Body of pancreas (tissue), 4 donors: ENCODE data around the gene LRRC61. TPM values are rescaled to one million over a fixed set of nuclear protein-coding genes. Genes with fewer than 3 reads are reported as not detected.

Experiments used
- ATAC-seq: fragments of 150-250 bp; one replicate; pipeline ENCODE4 v1.9.1; 2016
- DNase-seq, 4 donors: peaks; one replicate each; pipeline ENCODE4 v3.0.0-alpha.2; 2019
- H3K27ac ChIP-seq, 4 donors: fragments of 200-600 bp; sonication (generic); 1 replicate in 3 of 4; 2 replicates in 1 of 4; pipeline versions ENCODE4 v1.5.1 to v1.6.1; 2016 to 2019; ENCODE audit warnings: mild to moderate bottlenecking in 1 of 4, mixed read lengths in 1 of 4, moderate library complexity in 1 of 4
- H3K27me3 ChIP-seq, 2 donors: fragments of 200-600 bp; sonication (generic); one replicate each; pipeline ENCODE4 v1.6.0; 2016; ENCODE audit warnings: mild to moderate bottlenecking in 1 of 2
- H3K36me3 ChIP-seq, 2 donors: fragments of 200-600 bp; sonication (generic); replicated peaks in 1 of 2; 2 replicates each; pipeline ENCODE4 v1.5.1; 2016; ENCODE audit warnings: low read depth in 2 of 2; ENCODE audit not compliant: insufficient read depth in 1 of 2
- H3K4me1 ChIP-seq: fragments of 200-600 bp; sonication (generic); one replicate; pipeline ENCODE4 v1.6.0; 2016
- H3K4me3 ChIP-seq, 2 donors: fragments of 200-600 bp; sonication (generic); 1 replicate in 1 of 2; 2 replicates in 1 of 2; pipeline ENCODE4 v1.5.1; 2016 to 2019
- H3K9me3 ChIP-seq, 3 donors: fragments of 200-600 bp; sonication (generic); 1 replicate in 2 of 3; 2 replicates in 1 of 3; pipeline ENCODE4 v1.5.1; 2016
- POLR2A ChIP-seq, 3 donors: fragments of 450-650 bp; IDR thresholded peaks; one replicate each; pipeline ENCODE4 v1.6.1; 2016; ENCODE audit warnings: antibody characterized with exemption in 3 of 3, mild to moderate bottlenecking in 2 of 3
- WGBS, 2 donors: methylation state at CpG; one replicate each; pipeline ENCODE4 v1.1.5; 2017; 5-methylcytosine and 5-hydroxymethylcytosine counted together
- intact Hi-C: fragments of 100-400 bp; cut with DNase I; formaldehyde crosslinking; loops from one replicate; pipeline ENCODE4 v1.15.1; 2023
- total RNA-seq, 2 donors: library from RNA; depleted of rRNA; stranded (reverse); fragments of >200 nt; gene quantifications; one replicate each; pipeline ENCODE4 v1.1.0, GENCODE V29; 2016
- TF ChIP-seq, protein P1 (sequence below), 7 experiments: fragments of 450-650 bp in 4 of 7; fragments of 200-600 bp in 3 of 7; sonication (generic) in 3 of 7; IDR thresholded peaks; one replicate each; pipeline ENCODE4 v1.5.1; 2016 to 2019; ENCODE audit warnings: antibody characterized with exemption in 7 of 7

Gene LRRC61
- total RNA-seq, 2 donors from 2014 or later, result 4.9 to 25.2 TPM

DNA sequence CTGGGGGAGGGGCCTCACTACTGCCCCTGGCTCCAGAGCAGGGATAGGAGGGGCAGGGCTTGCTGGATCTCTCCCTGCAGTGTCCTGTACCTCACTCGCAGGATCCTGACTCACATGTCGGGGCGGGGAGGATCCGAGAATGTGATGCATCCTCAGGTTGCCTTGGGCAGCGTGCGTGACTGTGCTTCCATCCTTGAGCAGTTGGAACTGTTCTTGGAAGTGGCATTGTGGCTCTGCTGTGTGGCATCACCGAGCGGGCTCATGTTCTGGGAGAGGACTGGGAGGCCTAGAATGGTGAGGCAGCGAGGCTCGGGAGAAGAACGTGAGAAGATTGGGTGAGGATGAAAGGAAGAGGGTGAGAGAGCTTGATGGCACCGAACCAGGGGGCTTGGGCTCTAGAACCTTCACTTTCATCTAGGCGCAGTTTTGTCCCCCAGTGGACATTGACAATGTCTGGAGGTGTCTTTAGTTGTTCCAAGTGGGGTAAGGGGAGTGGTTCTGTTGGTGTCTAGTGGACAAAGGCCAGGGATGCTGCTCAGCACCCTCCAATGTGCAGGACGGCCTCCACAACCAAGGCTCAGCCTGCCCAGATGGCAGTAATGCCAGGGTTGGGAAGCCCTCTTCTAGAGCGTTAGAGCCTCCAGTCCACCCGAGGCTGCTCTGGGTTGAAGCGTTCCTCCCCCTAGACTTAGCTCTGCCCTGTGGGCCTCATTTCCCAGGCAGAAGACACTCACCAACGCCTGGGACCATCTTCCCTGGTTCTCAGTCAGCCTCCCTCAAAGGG, 9.9 kb downstream of the LRRC61 start:
- no peaks in the 10 kb centered on the region for H3K9me3 ChIP-seq
- H3K27me3 ChIP-seq, result no peaks in the 10 kb centered on the region
- H3K4me1 ChIP-seq, result peaks cover 37% of the 10 kb centered on the region
- TF ChIP-seq, protein P1, sequence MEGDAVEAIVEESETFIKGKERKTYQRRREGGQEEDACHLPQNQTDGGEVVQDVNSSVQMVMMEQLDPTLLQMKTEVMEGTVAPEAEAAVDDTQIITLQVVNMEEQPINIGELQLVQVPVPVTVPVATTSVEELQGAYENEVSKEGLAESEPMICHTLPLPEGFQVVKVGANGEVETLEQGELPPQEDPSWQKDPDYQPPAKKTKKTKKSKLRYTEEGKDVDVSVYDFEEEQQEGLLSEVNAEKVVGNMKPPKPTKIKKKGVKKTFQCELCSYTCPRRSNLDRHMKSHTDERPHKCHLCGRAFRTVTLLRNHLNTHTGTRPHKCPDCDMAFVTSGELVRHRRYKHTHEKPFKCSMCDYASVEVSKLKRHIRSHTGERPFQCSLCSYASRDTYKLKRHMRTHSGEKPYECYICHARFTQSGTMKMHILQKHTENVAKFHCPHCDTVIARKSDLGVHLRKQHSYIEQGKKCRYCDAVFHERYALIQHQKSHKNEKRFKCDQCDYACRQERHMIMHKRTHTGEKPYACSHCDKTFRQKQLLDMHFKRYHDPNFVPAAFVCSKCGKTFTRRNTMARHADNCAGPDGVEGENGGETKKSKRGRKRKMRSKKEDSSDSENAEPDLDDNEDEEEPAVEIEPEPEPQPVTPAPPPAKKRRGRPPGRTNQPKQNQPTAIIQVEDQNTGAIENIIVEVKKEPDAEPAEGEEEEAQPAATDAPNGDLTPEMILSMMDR (IDR thresholded peaks at IDR 0.05), result no peak
- TF ChIP-seq POLR2A (IDR thresholded peaks at IDR 0.05), result no peak
- ATAC-seq (no peak), DNase-seq (no peak)
- H3K36me3 ChIP-seq, result no peaks in the 10 kb centered on the region
- intact Hi-C loops, result no loop called here
- peak overlapping the region in 1 of 4 donors; percentile 47 for H3K27ac ChIP-seq
- 90 to 93% methylated on average over 17 to 18 of the region's 18 CpGs for WGBS, 2 donors
- no peak overlapping the region for H3K4me3 ChIP-seq

DNA sequence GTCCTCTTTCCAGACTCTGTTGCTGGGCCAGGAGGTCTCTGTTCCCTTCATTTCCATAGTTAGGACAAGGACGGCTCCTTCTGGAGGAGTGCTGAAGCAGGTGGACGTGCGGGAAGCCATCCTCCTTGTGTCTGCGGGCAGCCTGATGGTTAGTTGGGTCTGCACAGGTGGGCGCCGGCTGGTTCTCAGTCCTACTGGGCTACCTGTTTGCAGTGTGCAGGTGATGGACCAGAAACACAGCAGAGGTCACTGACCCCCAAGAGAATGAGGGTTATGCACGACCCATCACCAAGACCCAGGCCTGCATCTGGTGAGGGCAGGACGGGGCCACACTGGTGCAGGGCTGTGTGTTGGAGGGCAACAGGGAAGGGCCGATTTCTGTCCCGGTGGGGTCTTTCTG, 10.5 kb downstream of the LRRC61 start:
- H3K4me3 ChIP-seq, result no peak overlapping the region
- 91 to 94% methylated on average over 10 of the region's 10 CpGs for WGBS, 2 donors
- no peaks in the 10 kb centered on the region for H3K9me3 ChIP-seq
- intact Hi-C loops, result no loop called here
- ATAC-seq (no peak), DNase-seq (no peak)
- H3K4me1 ChIP-seq, result peaks cover 43% of the 10 kb centered on the region
- TF ChIP-seq, protein P1 (IDR thresholded peaks at IDR 0.05), result no peak
- TF ChIP-seq POLR2A (IDR thresholded peaks at IDR 0.05), result no peak
- peak overlapping the region in 2 of 4 donors; percentile 47 to 77 for H3K27ac ChIP-seq
- no peaks in the 10 kb centered on the region for H3K27me3 ChIP-seq
- no peaks in the 10 kb centered on the region for H3K36me3 ChIP-seq

DNA sequence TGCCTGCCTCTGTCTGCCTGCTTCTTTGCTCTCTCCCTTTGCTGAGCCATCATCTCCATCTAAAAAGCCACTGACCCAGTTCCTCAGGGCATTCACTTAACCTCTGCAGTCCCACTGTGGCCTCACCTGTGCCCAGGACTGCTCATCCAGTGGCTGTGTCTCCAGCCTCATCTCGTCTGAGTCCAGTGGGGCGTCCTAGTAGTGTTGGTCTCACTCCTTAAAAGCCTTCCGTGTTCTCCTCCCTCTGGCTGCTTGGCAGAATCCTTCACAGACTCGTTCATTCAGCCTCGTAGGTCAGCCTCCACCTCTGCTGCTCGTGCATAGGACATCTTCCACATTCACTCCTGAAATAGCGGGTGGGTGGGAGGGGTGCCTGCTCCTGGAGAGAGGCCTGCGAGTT, 11.0 kb downstream of the LRRC61 start:
- H3K9me3 ChIP-seq, result no peaks in the 10 kb centered on the region
- H3K4me3 ChIP-seq, result no peak overlapping the region
- ATAC-seq (no peak), DNase-seq (no peak)
- 91 to 93% methylated on average over 8 of the region's 8 CpGs for WGBS, 2 donors
- no peaks in the 10 kb centered on the region for H3K36me3 ChIP-seq
- no peaks in the 10 kb centered on the region for H3K27me3 ChIP-seq
- H3K4me1 ChIP-seq, result peaks cover 47% of the 10 kb centered on the region
- H3K27ac ChIP-seq, result peak overlapping the region; percentile 36 to 83 (median 78)
- intact Hi-C loops, result no loop called here
- TF ChIP-seq, protein P1 (IDR thresholded peaks at IDR 0.05), result no peak
- TF ChIP-seq POLR2A (IDR thresholded peaks at IDR 0.05), result no peak

DNA sequence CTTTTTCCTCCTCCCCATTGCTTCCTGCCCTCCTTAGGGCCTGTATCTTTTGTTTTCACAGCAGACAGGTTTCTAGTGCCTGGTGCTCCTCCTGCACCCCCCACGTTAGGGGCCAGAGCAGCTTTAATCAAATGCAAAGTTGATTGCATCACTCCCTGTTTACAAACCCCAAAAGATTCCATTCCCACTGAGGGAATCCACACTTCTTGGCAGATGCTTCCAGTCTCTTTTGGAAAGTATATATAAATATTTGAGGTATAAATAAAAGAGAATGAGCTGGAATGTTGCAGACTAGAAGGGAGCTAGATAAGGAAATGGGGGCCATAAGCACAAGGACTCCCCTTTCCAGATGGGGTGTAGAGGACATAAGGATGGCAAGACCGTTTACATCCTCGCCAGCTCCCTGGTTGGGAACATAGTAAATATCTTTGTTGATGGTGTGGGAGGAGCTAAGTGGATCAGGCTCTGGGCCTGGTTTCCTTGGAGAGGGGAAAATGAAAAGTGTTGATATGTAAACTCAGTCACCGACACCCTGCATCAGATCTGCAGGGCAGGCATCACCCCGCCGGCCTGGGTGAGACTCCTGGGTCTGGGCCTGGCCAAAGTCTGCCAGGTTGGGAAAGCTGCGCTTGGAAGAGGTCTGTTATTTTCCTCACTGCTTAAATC, 12.1 kb downstream of the LRRC61 start:
- Histone ChIP-seq H3K4me3 (no peak overlapping the region), H3K4me1 (peaks cover 59% of the 10 kb centered on the region), H3K27ac (peak overlapping the region; percentile 77 to 83 (median 81)), H3K27me3 (no peaks in the 10 kb centered on the region), H3K9me3 (no peaks in the 10 kb centered on the region), H3K36me3 (no peaks in the 10 kb centered on the region)
- peak; percentile 31 for ATAC-seq
- TF ChIP-seq, protein P1 (IDR thresholded peaks at IDR 0.05), result no peak
- no peak for TF ChIP-seq POLR2A (IDR thresholded peaks at IDR 0.05)
- peak in 3 of 4 donors; percentile 59 to 68 (median 62) for DNase-seq
- intact Hi-C loops, result no loop called here
- WGBS, 2 donors, result 23 to 46% methylated on average over 7 of the region's 7 CpGs
